GM18526 (cell line): ENCODE data around the gene TAF5L.

Experiments used
- POLR2A ChIP-seq: IDR thresholded peaks from 3 replicates; pipeline ENCODE4 v1.6.1; 2011; ENCODE audit not compliant: insufficient read length; ENCODE audit errors: extremely low read depth

The TAF5L gene

GRCh38 chr1:229596925-229597699, 28.8 kb downstream of the TAF5L start:
- no peak for TF ChIP-seq POLR2A

GRCh38 chr1:229594227-229595008, 31.5 kb downstream of the TAF5L start:
- TF ChIP-seq POLR2A, result no peak

GRCh38 chr1:229593800-229594199, 32.1 kb downstream of the TAF5L start:
- TF ChIP-seq POLR2A, result no peak

GRCh38 chr1:229590119-229590518, 35.8 kb downstream of the TAF5L start:
- no peak for TF ChIP-seq POLR2A

GRCh38 chr1:229585338-229585737, 40.6 kb downstream of the TAF5L start:
- no peak for TF ChIP-seq POLR2A

GRCh38 chr1:229582715-229583114, 43.2 kb downstream of the TAF5L start:
- no peak for TF ChIP-seq POLR2A

- TF ChIP-seq POLR2A, result no peak
These were observed 43.8 kb downstream of the TAF5L start for GRCh38 chr1:229582011-229582694.

GRCh38 chr1:229581485-229581884, 44.4 kb downstream of the TAF5L start:
- TF ChIP-seq POLR2A, result no peak

- TF ChIP-seq POLR2A, result no peak
These were observed 46.8 kb downstream of the TAF5L start for GRCh38 chr1:229579059-229579673.

- TF ChIP-seq POLR2A, result no peak
These were observed 47.5 kb downstream of the TAF5L start for GRCh38 chr1:229578168-229579058.

GRCh38 chr1:229574679-229575442, 51.1 kb downstream of the TAF5L start:
- no peak for TF ChIP-seq POLR2A

- TF ChIP-seq POLR2A, result no peak
These were observed 53.6 kb downstream of the TAF5L start for GRCh38 chr1:229572286-229572685.

- TF ChIP-seq POLR2A, result no peak
These were observed 54.9 kb downstream of the TAF5L start for GRCh38 chr1:229570891-229571516.
